Measurements from ENCODE around the gene SREBF1. TPM values are rescaled to one million over a fixed set of nuclear protein-coding genes. Genes with fewer than 3 reads are reported as not detected.
A peak's percentile ranks its signal among the peaks of the same experiment; 100 is the strongest.

Gene SREBF1
- total RNA-seq, 1 donor from 2014 or later, result 187 TPM

DNA sequence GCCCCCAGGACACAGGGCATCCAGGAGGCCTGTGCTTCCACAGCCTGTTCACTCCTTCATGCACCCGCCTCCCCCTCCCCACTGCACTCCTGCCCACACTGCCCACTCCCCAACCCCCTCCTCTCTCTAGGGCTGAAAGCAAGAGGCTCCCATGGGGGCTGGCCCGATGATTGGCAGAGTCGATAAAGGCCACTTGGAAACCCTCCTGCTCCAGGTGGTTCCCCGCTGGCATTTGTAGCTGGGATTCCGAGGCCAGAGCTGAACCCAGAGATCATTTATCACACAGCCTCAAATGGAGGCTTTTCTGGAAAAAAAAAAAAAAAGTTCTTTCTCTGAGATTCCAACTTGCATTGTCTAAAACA lies 74.1 kb downstream of the SREBF1 start:
- Mint-ChIP-seq H3K4me1 (peaks cover 51% of the 10 kb centered on the region), H3K9me3 (no peaks in the 10 kb centered on the region), H3K4me3 (no peak overlapping the region), H3K27ac (peak overlapping the region; percentile 75), H3K36me3 (peaks cover 9% of the 10 kb centered on the region), H3K27me3 (ENCODE audit: low read depth) (no peaks in the 10 kb centered on the region)
- TF ChIP-seq, protein P1, sequence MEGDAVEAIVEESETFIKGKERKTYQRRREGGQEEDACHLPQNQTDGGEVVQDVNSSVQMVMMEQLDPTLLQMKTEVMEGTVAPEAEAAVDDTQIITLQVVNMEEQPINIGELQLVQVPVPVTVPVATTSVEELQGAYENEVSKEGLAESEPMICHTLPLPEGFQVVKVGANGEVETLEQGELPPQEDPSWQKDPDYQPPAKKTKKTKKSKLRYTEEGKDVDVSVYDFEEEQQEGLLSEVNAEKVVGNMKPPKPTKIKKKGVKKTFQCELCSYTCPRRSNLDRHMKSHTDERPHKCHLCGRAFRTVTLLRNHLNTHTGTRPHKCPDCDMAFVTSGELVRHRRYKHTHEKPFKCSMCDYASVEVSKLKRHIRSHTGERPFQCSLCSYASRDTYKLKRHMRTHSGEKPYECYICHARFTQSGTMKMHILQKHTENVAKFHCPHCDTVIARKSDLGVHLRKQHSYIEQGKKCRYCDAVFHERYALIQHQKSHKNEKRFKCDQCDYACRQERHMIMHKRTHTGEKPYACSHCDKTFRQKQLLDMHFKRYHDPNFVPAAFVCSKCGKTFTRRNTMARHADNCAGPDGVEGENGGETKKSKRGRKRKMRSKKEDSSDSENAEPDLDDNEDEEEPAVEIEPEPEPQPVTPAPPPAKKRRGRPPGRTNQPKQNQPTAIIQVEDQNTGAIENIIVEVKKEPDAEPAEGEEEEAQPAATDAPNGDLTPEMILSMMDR (IDR thresholded peaks at IDR 0.05; ENCODE audit: unreplicated experiment), result no peak
- DNase-seq (ENCODE audit: low spot score in 2 of 2, unreplicated experiment in 2 of 2), result no peak

Small RNAs within 50 kb of the gene (microRNA-seq; reads per million reads assigned to microRNA genes)
- 59.8 reads per million, percentile 59 among the genes with 10 or more reads in this experiment for gene MIR33B
- 4.4 reads per million, percentile 15 among the genes with 10 or more reads in this experiment for gene MIR6777

Other genes starting within 250 kb of the SREBF1 start
- 37.0 to 41.9 TPM (median 37.5 TPM) in 3 replicates for gene PEMT, start 245.3 kb downstream of the SREBF1 start, total RNA-seq
- gene RAI1, start 155.5 kb downstream of the SREBF1 start, total RNA-seq, result 127 to 137 TPM (median 129 TPM) in 3 replicates
- gene TOM1L2, start 135.4 kb upstream of the SREBF1 start, total RNA-seq, result 122 to 126 TPM (median 123 TPM) in 3 replicates
- gene DRC3, start 135.9 kb upstream of the SREBF1 start, total RNA-seq, result 2.9 to 3.2 TPM (median 3.2 TPM) in 3 replicates
- 26.8 to 30.9 TPM (median 29.9 TPM) in 3 replicates for gene ATPAF2, start 202.2 kb upstream of the SREBF1 start, total RNA-seq
- gene GID4, start 202.4 kb upstream of the SREBF1 start, total RNA-seq, result 10.8 to 12.2 TPM (median 11.3 TPM) in 3 replicates